GM21723 (cell line): ENCODE measurements around the gene EEF1AKMT3.
"Not testable (repeated sequence)": the region's sequence is repeated elsewhere in the genome, so short reads cannot be mapped to it uniquely, and the experiment has no call there.

Source experiments
- ATAC-seq: cut with Tn5 transposase; IDR thresholded peaks from one replicate; pipeline ENCODE4 v1.9.1; 2021; ENCODE audit warnings: mild to moderate bottlenecking, moderate library complexity; ENCODE audit not compliant: unreplicated experiment

EEF1AKMT3 gene

DNA sequence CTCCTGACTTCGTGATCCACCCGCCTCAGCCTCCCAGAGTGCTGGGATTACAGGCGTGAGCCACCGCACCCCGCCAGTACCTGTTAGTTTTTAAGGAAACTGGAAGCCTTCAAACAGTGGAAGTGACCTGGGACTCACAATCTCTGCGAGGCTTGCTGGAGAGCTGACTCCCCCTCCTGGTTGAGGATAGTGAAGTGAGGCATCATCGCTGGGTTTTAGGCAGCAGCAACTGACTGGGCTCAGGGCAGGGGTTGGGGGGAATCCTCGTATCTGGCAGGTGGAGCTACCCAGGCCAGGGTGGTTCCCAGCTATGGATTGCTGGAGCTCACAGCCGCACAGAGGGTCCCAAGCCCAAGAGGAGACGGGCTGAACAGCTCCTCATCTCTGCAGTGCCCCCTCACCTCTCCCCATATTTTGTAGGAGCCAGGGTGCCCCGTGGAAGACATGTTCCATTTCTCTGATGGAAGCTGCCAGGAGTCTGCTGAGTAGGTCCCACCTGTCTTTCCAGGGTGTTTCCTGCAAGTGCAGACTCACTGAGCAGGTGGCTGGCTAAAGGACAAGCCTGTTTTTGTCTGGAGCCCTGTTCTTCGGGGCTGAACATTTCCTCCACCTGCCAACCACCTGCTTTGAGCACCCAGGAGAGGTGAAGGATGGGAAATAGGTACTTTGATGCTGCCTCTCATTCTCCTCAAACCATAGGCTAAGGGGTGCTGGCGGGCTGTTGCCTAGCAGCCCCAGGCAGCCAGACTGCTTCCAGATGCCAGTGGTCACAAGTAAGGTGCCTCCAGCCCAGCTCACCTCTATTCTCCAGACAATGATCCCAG, 43.0 kb downstream of the EEF1AKMT3 start:
- no peak for ATAC-seq

DNA sequence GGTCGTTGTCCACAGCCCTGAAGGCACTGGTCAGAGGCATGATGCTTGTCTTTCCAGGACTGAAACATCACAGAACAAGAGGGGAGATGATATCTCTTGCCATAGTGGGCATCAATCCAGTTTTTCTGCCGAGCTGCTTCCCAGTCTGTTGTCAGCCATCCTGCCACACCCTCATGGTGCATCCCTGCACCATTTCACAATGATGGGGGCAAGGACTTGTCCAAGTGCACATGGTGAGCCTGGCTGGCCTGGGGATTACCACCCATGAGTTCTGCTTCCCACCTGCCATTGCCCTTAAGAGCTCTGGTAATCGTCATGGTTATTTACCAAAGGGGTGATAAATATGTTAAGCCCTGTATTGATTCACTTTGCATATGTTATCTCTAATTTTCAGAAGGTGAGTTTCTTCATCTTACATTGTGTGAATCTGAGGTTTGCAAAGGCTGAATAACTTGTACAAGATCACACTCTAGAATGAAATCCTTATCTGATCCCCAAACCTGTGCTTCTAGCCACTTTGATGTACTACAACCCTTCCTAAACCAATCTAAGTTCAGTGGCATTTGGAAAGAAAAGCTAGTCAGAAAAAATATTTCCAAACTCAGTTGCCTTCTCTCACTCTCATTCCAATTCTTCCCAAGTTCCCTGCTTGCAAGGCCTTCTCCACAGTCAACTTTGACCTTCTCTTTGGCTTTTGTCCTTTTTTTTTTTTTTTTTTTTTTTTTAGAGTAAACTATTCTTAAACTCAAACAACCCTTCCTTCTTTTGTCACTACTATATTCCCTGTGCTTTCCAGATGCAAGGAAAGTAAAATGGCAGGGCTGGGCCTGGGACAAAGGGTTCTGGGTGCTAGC, 43.8 kb downstream of the EEF1AKMT3 start:
- no peak for ATAC-seq

DNA sequence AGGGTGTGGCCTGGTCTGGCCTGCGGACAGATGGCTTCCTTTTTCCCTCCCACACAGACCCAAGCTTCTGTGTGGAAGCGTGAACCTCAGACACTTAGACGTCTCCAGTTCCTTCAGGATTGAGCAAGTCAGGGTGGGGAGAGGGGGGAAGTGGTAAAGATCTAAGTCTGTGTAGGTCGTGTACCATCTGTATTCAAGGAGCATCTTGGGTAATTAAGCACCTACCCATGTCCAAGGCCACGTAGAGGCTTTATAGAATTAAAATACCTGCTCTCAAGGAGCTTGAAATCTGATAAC, 44.4 kb downstream of the EEF1AKMT3 start:
- no peak for ATAC-seq

DNA sequence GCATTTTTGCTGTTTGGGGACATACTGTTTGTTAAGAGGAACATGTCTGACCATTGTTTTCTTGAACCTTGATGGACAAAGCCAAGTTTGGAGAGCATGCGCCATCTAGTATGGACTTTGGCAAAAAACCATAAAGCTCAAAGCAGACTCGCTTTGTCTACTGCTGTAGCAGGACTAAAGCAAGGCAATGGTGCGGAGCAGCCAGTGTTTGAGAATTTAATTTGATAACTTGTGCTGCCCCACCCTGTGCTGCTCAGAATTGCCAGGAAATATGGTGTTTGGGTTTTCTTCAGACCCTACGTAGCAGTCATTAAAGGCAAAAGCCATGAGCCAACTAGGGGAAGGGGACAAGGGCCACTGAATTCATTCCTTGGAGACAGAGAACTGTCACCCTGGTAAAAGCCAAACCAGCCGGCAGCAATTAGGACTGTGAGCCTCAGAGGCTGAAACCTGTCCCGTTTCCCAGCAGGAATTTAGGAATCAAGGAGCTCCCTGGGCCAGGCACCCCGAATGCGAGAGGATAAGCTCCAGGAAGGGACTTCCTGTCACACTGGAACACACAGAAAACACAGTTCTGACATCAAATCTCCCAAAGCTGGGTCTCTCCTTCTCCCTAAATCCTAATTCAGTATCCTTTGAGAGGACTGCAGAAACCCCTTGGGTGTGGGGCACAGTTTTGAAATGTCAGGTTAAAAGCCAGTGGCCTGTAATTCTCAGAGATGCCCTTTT, 45.0 kb downstream of the EEF1AKMT3 start:
- ATAC-seq: no peak

DNA sequence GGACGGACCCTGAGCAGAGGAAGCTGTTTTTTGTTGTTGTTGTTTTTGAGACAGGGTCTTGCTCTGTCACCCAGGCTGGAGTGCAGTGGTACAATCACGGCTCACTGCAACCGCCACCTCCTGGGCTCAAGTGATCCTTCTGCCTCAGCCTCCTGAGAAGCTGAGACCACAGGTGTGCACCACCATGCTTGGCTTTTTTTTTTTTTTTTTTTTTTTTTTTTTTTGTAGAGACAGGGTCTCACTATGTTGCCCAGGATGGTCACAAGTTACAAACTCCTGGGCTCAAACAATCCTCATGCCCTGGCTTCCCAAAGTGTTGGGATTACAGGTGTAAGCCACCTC, 45.5 kb downstream of the EEF1AKMT3 start:
- not testable (repeated sequence) for ATAC-seq

DNA sequence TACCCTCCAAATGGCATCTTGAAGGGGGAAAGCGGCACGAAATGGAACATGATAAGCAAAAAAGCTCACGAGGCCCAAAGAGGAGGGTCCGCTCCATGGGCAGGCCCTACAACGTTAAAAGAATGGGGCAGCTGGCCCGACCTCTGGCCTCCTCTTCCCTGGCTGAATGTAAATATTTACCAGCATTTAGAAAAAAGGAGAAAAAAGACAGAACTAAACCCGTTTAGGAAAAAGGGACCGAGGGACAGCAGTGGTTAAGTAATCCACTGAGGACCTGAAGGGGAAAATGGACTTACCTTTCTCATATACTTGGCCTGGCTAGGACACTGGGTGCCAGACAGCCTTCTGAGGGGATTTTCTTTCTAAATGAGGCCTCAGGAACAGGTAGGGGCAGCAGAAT, 47.7 kb downstream of the EEF1AKMT3 start:
- ATAC-seq: not testable (repeated sequence)

DNA sequence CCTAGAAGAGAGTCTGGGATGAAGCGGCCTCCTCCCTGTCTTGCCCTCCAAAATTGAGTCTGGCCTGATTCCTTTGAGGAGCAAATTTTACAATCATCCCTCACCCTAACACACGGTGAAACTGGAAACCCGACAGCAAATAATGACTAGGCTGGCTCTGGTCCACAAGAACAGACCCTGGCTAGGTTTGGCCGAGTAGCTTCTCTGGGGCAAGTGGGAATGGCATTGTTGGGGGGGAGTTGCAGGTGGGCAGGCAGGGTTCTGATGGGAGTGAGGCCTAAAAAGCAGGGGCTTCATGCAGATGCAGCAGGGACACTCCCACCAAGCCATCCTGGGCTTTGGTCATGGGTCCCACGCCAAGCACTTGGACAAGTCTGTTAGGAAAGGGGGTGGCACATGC, 48.6 kb downstream of the EEF1AKMT3 start:
- ATAC-seq: not testable (repeated sequence)

DNA sequence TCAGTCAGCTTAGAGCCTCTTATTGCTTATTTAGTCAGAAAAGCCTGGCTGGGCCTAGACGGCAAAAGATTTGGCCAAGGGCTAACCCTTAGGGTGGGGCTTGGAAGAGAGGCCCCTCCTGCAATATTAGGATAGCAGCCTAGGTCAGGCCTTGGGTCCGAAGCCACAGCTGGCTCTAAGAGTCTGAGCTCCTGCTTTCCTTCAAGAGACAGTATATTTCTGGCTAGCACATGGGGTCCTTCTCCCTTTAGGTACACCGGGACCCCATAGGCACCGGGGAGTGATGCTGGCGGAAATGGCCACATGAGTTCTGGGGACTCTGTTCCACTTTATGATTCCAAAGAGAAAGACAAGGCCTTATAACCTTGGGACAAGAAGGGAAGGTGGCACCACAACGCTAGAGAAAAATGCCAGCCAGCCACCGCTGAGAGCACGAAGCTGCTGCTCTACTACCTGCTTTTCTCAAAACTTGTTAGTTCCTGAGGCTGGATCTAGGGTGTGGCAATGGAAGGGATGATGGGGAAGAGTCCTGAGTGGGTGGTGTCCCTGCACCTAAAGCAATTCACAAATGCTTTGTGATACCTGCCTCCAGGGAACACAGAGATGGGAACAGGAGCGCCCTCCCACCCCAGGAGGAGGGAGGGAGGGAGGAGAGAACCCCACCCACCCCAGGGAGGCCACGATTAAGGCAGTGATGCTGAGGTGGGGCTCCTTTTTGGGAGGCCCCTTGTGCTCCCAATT, 49.2 kb downstream of the EEF1AKMT3 start:
- ATAC-seq: no peak

DNA sequence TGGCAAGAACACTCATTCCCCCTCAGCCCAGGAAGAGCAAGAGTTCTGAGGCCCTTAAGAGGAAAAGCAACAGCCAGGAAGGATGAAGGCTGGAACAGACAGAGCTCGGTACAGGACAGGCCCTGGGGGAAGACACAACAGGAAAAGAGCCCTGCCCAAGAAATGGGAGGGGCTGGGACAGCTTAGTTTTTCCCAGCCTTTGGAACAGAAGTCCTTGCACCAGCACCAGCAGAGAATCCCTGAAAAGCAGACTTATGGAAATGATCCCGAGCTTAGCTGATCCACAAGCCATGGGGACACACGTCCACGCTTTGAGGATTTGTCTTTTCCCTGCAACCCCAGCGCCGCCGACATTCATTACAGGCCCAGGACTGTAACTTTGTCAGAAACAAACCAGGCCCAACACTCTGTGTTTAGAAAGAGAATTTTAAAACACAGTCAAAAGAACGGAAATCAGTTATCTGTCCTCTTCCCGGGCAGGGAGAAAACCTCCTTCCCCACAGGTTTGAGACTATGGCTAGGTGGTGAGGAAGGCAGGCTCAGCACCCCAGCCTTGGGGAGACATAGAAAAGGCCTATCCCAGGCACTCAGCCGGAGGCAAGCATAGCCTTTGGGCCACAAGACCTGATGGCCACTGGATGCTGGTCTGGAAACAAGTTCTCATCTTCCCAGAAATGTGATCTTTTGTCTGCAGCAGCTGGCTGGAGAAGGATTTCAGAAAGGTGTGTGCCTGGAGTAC, 50.1 kb downstream of the EEF1AKMT3 start:
- ATAC-seq: no peak

DNA sequence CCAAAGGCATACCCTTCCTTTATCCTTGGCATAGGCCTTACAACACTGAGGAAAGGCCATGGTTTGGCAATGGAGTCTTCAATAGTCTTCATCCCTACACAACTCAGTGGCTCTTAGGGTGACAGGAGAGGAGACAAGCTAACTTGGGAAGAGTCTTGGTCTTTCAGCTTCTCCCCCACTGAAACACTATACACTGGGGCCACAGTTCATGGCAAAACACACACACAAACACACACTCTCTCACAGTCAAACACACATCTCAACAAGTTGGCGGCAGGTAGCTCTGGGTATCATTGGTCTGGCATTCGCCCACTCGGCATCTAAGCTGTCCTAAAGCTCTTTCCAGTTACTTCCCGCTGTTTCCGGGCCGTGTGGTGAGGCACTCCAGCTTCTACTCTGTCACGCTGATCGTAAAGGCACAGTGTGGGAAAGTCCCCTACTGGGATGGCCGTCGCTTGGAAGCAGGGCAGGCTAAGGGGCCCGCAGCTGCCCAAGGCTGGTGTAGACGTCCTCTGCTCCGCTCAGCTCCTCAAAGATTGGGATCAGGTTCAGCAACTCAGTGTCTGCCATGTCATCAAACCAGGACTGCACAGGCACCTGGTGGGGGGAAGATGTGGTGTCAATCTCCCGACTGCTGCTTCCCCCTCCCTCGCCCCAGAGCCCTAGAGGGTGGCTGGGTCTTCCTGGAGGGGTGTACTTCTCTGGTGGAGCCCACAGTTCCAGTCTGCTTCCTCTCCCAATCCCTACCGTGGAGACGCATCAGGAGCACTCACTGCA, 50.9 kb downstream of the EEF1AKMT3 start:
- no peak for ATAC-seq

DNA sequence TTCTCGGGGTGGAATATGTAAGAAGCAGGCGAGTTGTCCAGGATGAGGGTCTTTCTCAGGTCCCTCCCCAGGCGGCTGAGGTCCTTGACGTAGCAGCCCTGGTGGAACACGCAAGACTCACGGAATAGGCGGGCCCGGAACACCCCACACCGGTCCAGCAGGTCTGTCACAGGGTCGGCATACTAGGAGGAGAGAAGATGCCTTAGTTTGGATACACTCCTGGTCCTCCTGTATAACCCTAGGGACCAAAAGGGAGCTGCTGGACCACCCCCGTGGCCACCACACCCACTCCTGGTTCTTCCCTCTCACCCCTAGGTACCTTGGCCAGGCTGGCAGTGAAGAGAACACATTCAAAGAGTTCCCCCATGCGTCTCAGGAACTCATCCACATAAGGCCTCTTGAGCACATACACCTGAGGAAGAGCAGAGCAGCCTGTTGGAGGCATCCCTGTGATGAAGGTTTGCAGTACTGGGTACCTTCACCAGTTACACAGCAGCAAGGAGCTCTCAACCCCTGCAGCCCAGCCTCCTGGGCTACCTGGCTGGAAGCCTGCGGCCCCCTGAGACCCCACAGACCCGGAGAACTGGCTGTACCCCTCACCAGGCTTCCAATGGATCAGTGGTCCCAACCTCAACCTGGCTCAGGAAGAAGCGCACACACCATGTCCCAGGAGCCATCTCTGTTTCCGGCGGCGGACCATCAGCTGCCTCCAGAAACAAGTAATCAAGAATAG, 51.7 kb downstream of the EEF1AKMT3 start:
- ATAC-seq: no peak

DNA sequence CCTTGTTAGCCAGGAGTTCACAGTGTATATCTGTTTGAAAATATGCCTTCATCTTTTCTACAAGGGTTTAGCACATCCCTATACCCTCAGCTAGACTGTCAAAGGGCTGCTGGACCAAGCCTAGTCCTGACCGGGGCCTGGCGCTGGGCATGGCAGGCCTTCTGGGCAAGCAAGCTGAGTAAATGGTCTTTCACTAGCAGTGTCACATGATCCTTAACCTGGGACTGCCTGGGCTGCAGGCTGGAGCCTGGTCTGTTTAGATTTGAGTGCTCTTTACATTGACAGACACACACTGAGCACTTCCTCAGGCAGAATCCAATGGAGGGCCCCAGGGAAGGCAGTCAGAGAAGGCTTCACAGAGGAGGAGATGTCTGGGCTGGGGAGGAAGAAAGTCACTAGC, 53.0 kb downstream of the EEF1AKMT3 start:
- no peak for ATAC-seq

DNA sequence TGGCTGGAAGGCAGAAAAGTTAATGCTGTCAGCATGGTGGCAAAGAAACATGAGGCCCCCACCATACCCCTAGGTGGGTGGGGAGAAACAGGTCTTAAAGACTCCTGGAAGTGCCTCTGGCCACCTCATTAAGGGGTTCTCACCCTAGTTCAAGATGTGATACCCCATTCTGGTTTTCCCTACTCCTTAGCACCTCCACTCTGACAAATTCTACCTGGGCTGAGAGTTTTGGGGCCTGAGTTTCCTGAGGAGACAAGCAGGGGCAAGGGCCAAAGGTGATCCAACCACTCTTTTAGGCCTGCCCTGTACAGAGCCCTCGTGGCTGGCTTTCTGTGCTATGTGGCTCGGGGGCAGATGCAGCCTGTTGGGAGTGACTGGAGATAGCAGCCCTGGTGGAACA, 54.0 kb downstream of the EEF1AKMT3 start:
- no peak for ATAC-seq

DNA sequence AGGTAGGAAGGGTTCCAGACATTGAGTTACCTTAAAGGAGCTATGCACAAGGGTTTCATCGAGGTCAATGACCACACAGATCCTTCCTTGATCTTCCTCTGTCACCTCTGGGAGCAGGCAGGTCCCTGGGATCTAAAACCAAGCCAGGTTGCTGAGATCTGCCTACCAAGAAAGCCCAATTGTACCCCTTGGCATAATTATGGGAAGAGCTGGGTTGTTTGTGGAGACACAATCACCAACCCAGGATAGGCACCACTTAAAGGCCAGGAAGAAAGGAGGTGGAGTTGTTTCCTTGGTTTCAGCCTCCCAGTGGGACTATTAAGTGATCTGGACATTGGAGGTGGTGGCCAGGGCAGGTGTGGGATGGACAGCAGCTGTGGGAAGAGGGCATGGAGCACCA, 54.6 kb downstream of the EEF1AKMT3 start:
- ATAC-seq: no peak

DNA sequence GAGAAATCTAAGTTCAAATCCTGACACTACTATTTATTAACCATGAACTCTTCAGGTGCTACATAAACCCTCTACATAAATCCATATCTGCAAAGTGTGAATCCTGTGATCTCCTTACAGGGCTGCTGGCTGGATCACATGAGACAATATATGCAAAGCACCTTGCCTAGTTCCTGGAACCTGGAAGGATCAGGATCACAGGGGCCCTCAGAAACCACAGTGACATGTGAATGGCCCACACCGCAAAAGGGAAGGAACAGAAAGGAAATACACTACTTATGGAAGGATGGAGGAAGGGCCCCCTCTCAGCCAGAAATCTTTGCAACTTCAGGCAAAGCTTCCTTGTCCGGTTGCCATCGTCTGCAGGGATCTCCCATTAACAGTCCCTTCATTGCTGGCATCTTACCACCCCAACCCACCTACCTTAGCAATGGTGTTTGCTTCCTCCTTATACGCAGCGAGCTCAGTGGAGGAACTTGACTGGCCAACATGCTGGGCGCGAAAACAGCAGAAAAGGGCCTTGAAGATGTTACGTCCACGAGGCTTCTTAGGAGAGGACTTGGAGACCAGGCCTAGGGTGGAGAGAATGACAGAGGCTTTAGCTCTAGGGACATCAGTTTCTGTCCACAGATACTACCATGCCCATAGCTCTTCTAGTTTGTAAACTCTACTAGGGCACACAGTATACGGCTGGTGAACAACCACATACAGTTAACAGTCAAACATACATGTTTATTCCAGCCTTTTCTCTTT, 56.8 kb downstream of the EEF1AKMT3 start:
- ATAC-seq: no peak

DNA sequence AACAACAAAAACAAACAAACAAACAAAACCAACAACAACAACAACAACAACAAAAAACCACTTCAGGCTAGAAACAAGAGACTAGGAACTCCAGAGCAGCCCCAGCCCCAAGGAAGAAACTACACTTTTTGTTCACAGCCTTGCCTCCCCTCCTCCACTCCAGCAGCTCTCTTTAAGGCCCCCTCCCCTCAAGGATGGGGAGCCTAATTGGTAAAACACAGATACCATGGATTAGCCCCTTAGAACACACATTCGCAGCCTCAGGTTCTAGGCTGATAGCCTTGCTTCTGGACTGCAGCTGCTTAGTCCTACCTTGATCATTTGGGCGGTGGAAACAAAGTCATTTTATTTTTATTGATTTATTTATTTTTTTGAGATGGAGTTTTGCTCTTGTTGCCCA, 58.0 kb downstream of the EEF1AKMT3 start:
- no peak for ATAC-seq
